GM12878 (cell line): ENCODE data around the gene TSHZ2. TPM values are rescaled to one million over a fixed set of nuclear protein-coding genes. Genes with fewer than 3 reads are reported as not detected.
"Not testable (repeated sequence)": the region's sequence is repeated elsewhere in the genome, so short reads cannot be mapped to it uniquely, and the experiment has no call there.

Experiments used
- ATAC-seq: fragments of 200-7000 bp; cut with Tn5 transposase; 3 replicates; pipeline ENCODE4 v1.9.1; 2020; ENCODE audit warnings: mild to moderate bottlenecking, moderate library complexity
- BruUV-seq: library from RNA; stranded (reverse); fragments of 400-500 nt; replicated peaks from 2 replicates; lab custom pipeline; 2021; lab: Mats Ljungman, UMichigan
- CTCF ChIA-PET: fragments of 300-600 bp; sonication (Branson Sonifier 250); formaldehyde crosslinking; extraction: SDS; loops from one replicate; lab custom pipeline; 2021; ENCODE audit warnings: inconsistent platforms; lab: Yijun Ruan, JAX
- POLR2A ChIA-PET: fragments of 350-600 bp; formaldehyde crosslinking; extraction: SDS; loops from one replicate; lab custom pipeline; 2021; ENCODE audit warnings: inconsistent platforms; lab: Charles Lee
- RAD21 ChIA-PET: fragments of 300-600 bp; sonication (Branson Sonifier 250); formaldehyde crosslinking; loops from one replicate; lab custom pipeline; 2023; ENCODE audit warnings: antibody characterized with exemption; ENCODE audit not compliant: unreplicated experiment; lab: Charles Lee
- SMC1A ChIA-PET: fragments of 300-600 bp; sonication (Branson Sonifier 250); formaldehyde crosslinking; loops from one replicate; lab custom pipeline; 2023; ENCODE audit not compliant: unreplicated experiment, uncharacterized antibody; lab: Charles Lee
- DNase-seq: peaks from one replicate; pipeline ENCODE4 v3.0.0-alpha.2; 2011; ENCODE audit warnings: low read depth, low spot score
- FAIRE-seq: peaks from 3 replicates; lab custom pipeline; 2011; peaks lifted over from hg19 to GRCh38; lab: Jason Lieb, UNC
- H2AFZ ChIP-seq: 2 replicates; pipeline ENCODE4 v1.6.0; 2011; ENCODE audit warnings: low read depth, low read length, control low read depth; ENCODE audit not compliant: control insufficient read depth
- H3K27ac ChIP-seq: 2 replicates; pipeline ENCODE4 v1.5.1; 2011; ENCODE audit warnings: control low read depth; ENCODE audit not compliant: control insufficient read depth, insufficient read depth
- H3K27me3 ChIP-seq, 2 experiments: replicated peaks in 1 of 2; 2 replicates each; pipeline versions ENCODE4 v1.6.0 to v1.6.1; 2011; ENCODE audit warnings: low read length in 1 of 2; ENCODE audit not compliant: control insufficient read depth in 2 of 2, insufficient read depth in 2 of 2
- H3K36me3 ChIP-seq, 2 experiments: 2 replicates each; pipeline ENCODE4 v1.5.1; 2011; ENCODE audit warnings: low read length in 1 of 2; ENCODE audit not compliant: control insufficient read depth in 2 of 2, insufficient read depth in 2 of 2
- H3K4me1 ChIP-seq: 2 replicates; pipeline ENCODE4 v1.6.1; 2011; ENCODE audit warnings: mild to moderate bottlenecking, low read length, moderate library complexity, mixed read lengths; ENCODE audit not compliant: control insufficient read depth, insufficient read depth
- H3K4me2 ChIP-seq: 2 replicates; pipeline ENCODE4 v1.6.0; 2011; ENCODE audit warnings: control low read depth; ENCODE audit not compliant: control insufficient read depth, insufficient read depth
- H3K4me3 ChIP-seq: fragments of 200-600 bp; sonication (generic); 2 replicates; pipeline ENCODE4 v1.5.1; 2016
- H3K79me2 ChIP-seq: 2 replicates; pipeline ENCODE4 v1.6.0; 2011; ENCODE audit warnings: low read length; ENCODE audit not compliant: control insufficient read depth, insufficient read depth
- H3K9ac ChIP-seq: 2 replicates; pipeline ENCODE4 v1.8.0; 2011; ENCODE audit warnings: low read length, control low read depth, mixed read lengths; ENCODE audit not compliant: control insufficient read depth, insufficient read depth
- H3K9me3 ChIP-seq: replicated peaks from 3 replicates; pipeline ENCODE4 v1.5.1; 2011; ENCODE audit warnings: mild to moderate bottlenecking, low read length; ENCODE audit not compliant: control insufficient read depth, insufficient read depth
- H4K20me1 ChIP-seq: 2 replicates; pipeline ENCODE4 v1.6.0; 2011; ENCODE audit not compliant: control insufficient read depth, insufficient read depth
- ASH2L ChIP-seq: fragments of 300-600, 200-600 bp; sonication (generic); IDR thresholded peaks from 2 replicates; pipeline ENCODE4 v1.6.1; 2017; ENCODE audit warnings: low read depth, mild to moderate bottlenecking, borderline replicate concordance
- CHD4 ChIP-seq: fragments of 200-600 bp; sonication (generic); IDR thresholded peaks from 2 replicates; pipeline ENCODE4 v1.6.1; 2016; ENCODE audit warnings: mild to moderate bottlenecking
- IKZF2 ChIP-seq, 2 experiments: fragments of 450-650 bp; IDR thresholded peaks; 2 replicates each; pipeline ENCODE4 v1.6.1; 2017; ENCODE audit warnings: mild to moderate bottlenecking in 2 of 2, moderate library complexity in 2 of 2
- PKNOX1 ChIP-seq: fragments of 450-650 bp; IDR thresholded peaks from 2 replicates; pipeline ENCODE4 v1.6.1; 2016; ENCODE audit warnings: mild to moderate bottlenecking
- TARDBP ChIP-seq: IDR thresholded peaks from 2 replicates; pipeline ENCODE4 v1.6.1; 2016; ENCODE audit warnings: borderline replicate concordance
- TBL1XR1 ChIP-seq: IDR thresholded peaks from 2 replicates; pipeline ENCODE4 v1.6.1; 2012; ENCODE audit warnings: low read depth, low read length, improper control_type of control experiment
- TCF12 ChIP-seq: IDR thresholded peaks from 2 replicates; pipeline ENCODE4 v1.6.1; 2011; ENCODE audit warnings: low read depth, mild to moderate bottlenecking, low read length
- YY1 ChIP-seq: IDR thresholded peaks from 2 replicates; pipeline ENCODE4 v1.6.1; 2011; ENCODE audit warnings: low read depth, mild to moderate bottlenecking, low read length
- WGBS: methylation state at CpG from one replicate; pipeline ENCODE4 v1.1.6; 2016; ENCODE audit warnings: low lambda C conversion rate; ENCODE audit not compliant: insufficient replicate concordance, insufficient coverage; ENCODE audit errors: missing lambda C conversion rate; 5-methylcytosine and 5-hydroxymethylcytosine counted together
- in situ Hi-C: fragments of 300-500 bp; cut with MboI; formaldehyde crosslinking; loops from 9 replicates; pipeline ENCODE4 v1.14.3; 2018; ENCODE audit warnings: mixed read lengths
- intact Hi-C: fragments of 100-400 bp; cut with micrococcal nuclease; formaldehyde crosslinking; loops from one replicate; pipeline ENCODE4 v1.14.2; 2022; ENCODE audit not compliant: unreplicated experiment
- polyA plus RNA-seq, 11 experiments: library from polyadenylated mRNA; depleted of rRNA in 4 of 11; unstranded in 6 of 11; stranded (reverse) in 5 of 11; fragments of >200 nt; fragmentation: Nextera tagmentation in 4 of 11; fragmentation: Illumina TruSeq in 1 of 11; extraction: Ambion mirVana in 4 of 11; extraction: Trizol in 1 of 11; gene quantifications; 1 replicate in 1 of 11; 2 replicates in 10 of 11; pipeline versions ENCODE4 v1.2.1 to v1.2.3, GENCODE V29; 2011 to 2016; ENCODE audit warnings: inconsistent platforms in 2 of 11, missing spikeins in 2 of 11, low read depth in 1 of 11
- total RNA-seq, 4 experiments: library from RNA; depleted of rRNA in 3 of 4; stranded (reverse); fragments of >200 nt in 3 of 4; fragmentation: Illumina TruSeq in 1 of 4; extraction: Trizol in 1 of 4; gene quantifications; 2 replicates each; pipeline versions ENCODE4 v1.2.1 to v1.2.3, GENCODE V29; 2013 to 2021

The TSHZ2 gene
- total and polyA plus RNA-seq, 10 of the 15 experiments (the other 5 are each of a cell fraction or from before 2014, with no cell fraction given), result 0.01 to 0.86 (median 0.13) TPM; not detected in 2

GRCh38 chr20:53515749-53516148 lies 543.6 kb downstream of the TSHZ2 start:
- in situ Hi-C loops (no loop called here), intact Hi-C loops (no loop called here)
- ChIA-PET POLR2A (no interaction called here), SMC1A (no interaction called here), RAD21 (no interaction called here), CTCF (no interaction called here)
- no peaks in the 10 kb centered on the region for H3K4me1 ChIP-seq
- TF ChIP-seq TCF12, result no peak
- no peak for TF ChIP-seq IKZF2 (IDR thresholded peaks at IDR 0.05)
- no peak overlapping the region for H2AFZ ChIP-seq
- BruUV-seq, result no TSS peak
- WGBS, result 48% methylated on average over 4 of the region's 4 CpGs
- no peak for ATAC-seq
- no peaks in the 10 kb centered on the region for H3K9me3 ChIP-seq
- no peaks in the 10 kb centered on the region for H3K27me3 ChIP-seq
- H4K20me1 ChIP-seq, result no peaks in the 10 kb centered on the region
- no peaks in the 10 kb centered on the region for H3K79me2 ChIP-seq
- no peak overlapping the region for H3K4me2 ChIP-seq
- H3K36me3 ChIP-seq, result no peaks in the 10 kb centered on the region
- H3K4me3 ChIP-seq, result no peak overlapping the region
- H3K9ac ChIP-seq, result no peak overlapping the region
- FAIRE-seq, result no peak
- DNase-seq, result no peak
- H3K27ac ChIP-seq, result no peak overlapping the region

GRCh38 chr20:53517146-53517545 lies 545.0 kb downstream of the TSHZ2 start:
- WGBS, result 47% methylated on average over 13 of the region's 13 CpGs
- no peak overlapping the region for H3K9ac ChIP-seq
- TF ChIP-seq ASH2L (no peak), PKNOX1 (no peak), TBL1XR1 (no peak), TARDBP (no peak), CHD4 (no peak), YY1 (no peak)
- TF ChIP-seq, all 136 proteins: peak for 0
- intact Hi-C loops (no loop called here), in situ Hi-C loops (no loop called here)
- DNase-seq, result no peak
- CTCF ChIA-PET, result no interaction called here
- no peak overlapping the region for H3K4me2 ChIP-seq
- no peak for FAIRE-seq
- no peaks in the 10 kb centered on the region for H4K20me1 ChIP-seq
- no peaks in the 10 kb centered on the region for H3K79me2 ChIP-seq
- H2AFZ ChIP-seq, result no peak overlapping the region
- H3K36me3 ChIP-seq, result no peaks in the 10 kb centered on the region
- H3K27ac ChIP-seq, result no peak overlapping the region
- no peak for ATAC-seq
- no peaks in the 10 kb centered on the region for H3K4me1 ChIP-seq
- SMC1A ChIA-PET, result no interaction called here
- RAD21 ChIA-PET, result no interaction called here
- H3K27me3 ChIP-seq, result no peaks in the 10 kb centered on the region
- POLR2A ChIA-PET, result no interaction called here
- H3K9me3 ChIP-seq, result no peaks in the 10 kb centered on the region
- BruUV-seq, result no TSS peak
- H3K4me3 ChIP-seq, result no peak overlapping the region

- H3K79me2 ChIP-seq, H3K9me3 ChIP-seq, POLR2A ChIA-PET, H3K9ac ChIP-seq, H3K4me1 ChIP-seq, ATAC-seq, H3K27me3 ChIP-seq, H3K4me2 ChIP-seq, BruUV-seq, SMC1A ChIA-PET, H2AFZ ChIP-seq, H3K4me3 ChIP-seq, DNase-seq, H3K27ac ChIP-seq, RAD21 ChIA-PET, H3K36me3 ChIP-seq, FAIRE-seq, CTCF ChIA-PET, intact Hi-C loops, H4K20me1 ChIP-seq, in situ Hi-C loops: not testable (repeated sequence)
- WGBS, result 57% methylated on average over 5 of the region's 5 CpGs
Observed at GRCh38 chr20:53521421-53521820, 549.3 kb downstream of the TSHZ2 start.
